Measurements from ENCODE around the gene LRRC75A. TPM values are rescaled to one million over a fixed set of nuclear protein-coding genes. Genes with fewer than 3 reads are reported as not detected.

The LRRC75A gene
- total and polyA plus RNA-seq, 2 of the 13 experiments (the other 11 are each of a cell fraction or from before 2014, with no cell fraction given), result 0.03 TPM; not detected in 1

DNA sequence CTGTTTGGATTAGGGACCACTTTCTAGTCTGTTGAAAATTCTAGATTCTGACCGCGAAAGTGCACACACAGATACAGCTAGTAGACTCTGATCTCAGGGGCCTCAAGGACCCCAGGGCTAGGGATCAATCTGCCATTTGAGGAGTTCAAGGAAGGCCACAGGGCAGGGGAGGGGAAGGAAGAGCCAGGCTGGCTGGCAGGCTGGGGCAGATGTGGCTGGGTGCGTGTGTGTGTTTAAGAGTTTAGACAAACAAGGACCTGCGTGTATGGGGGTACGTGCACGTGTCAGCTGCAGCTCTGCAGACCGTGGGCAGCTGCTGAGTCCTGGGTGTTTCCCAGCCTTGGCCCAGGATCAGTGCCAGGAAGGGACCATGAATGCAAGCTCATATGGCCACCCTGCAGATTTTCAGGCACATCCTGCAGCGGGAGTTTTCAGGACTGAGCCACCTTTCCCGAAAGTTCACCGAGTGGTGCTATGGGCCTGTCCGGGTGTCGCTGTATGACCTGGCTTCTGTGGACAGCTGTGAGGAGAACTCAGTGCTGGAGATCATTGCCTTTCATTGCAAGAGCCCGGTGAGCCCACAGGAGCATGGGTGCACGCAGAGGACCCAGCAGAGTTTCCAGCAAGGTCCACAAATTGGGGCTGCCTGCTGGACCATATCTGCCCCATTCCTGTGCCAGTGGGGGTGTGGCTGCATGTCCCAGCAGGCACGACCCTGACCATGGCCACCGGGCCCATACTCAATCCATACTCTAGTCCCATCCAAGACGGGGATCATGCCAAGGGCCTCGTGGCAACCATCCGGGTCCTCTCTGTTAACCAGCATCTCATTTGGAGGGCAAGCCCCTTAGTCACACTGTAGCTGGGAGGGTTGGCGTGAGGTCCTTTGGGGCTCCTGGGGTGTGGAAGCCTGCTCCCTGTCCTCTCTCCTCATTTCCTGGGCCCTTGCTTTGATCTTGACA is 66.0 kb downstream of the LRRC75A start (continued):
- TF ChIP-seq, protein P1, sequence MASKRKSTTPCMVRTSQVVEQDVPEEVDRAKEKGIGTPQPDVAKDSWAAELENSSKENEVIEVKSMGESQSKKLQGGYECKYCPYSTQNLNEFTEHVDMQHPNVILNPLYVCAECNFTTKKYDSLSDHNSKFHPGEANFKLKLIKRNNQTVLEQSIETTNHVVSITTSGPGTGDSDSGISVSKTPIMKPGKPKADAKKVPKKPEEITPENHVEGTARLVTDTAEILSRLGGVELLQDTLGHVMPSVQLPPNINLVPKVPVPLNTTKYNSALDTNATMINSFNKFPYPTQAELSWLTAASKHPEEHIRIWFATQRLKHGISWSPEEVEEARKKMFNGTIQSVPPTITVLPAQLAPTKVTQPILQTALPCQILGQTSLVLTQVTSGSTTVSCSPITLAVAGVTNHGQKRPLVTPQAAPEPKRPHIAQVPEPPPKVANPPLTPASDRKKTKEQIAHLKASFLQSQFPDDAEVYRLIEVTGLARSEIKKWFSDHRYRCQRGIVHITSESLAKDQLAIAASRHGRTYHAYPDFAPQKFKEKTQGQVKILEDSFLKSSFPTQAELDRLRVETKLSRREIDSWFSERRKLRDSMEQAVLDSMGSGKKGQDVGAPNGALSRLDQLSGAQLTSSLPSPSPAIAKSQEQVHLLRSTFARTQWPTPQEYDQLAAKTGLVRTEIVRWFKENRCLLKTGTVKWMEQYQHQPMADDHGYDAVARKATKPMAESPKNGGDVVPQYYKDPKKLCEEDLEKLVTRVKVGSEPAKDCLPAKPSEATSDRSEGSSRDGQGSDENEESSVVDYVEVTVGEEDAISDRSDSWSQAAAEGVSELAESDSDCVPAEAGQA (IDR thresholded peaks at IDR 0.05; ENCODE audit: low read depth), result no peak
- TF ChIP-seq, protein P1 (CRISPR knock-in tag; IDR thresholded peaks at IDR 0.05; ENCODE audit: borderline replicate concordance), result no peak
- no peak for TF ChIP-seq ZNF260 (CRISPR knock-in tag; IDR thresholded peaks at IDR 0.05; ENCODE audit: borderline replicate concordance, low read depth)
- TF ChIP-seq, protein P2, sequence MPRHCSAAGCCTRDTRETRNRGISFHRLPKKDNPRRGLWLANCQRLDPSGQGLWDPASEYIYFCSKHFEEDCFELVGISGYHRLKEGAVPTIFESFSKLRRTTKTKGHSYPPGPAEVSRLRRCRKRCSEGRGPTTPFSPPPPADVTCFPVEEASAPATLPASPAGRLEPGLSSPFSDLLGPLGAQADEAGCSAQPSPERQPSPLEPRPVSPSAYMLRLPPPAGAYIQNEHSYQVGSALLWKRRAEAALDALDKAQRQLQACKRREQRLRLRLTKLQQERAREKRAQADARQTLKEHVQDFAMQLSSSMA (CRISPR knock-in tag; IDR thresholded peaks at IDR 0.05), result no peak
- TF ChIP-seq, protein P3, sequence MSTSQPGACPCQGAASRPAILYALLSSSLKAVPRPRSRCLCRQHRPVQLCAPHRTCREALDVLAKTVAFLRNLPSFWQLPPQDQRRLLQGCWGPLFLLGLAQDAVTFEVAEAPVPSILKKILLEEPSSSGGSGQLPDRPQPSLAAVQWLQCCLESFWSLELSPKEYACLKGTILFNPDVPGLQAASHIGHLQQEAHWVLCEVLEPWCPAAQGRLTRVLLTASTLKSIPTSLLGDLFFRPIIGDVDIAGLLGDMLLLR (CRISPR knock-in tag; IDR thresholded peaks at IDR 0.05), result no peak
- TF ChIP-seq CENPX (CRISPR knock-in tag; IDR thresholded peaks at IDR 0.05), result no peak
- TF ChIP-seq SNRNP70 (IDR thresholded peaks at IDR 0.05; ENCODE audit: low read depth, low read length), result no peak
- TF ChIP-seq ZNF337 (CRISPR knock-in tag; IDR thresholded peaks at IDR 0.05; ENCODE audit: borderline replicate concordance, low read depth), result no peak
- TF ChIP-seq ZNF232 (CRISPR knock-in tag; IDR thresholded peaks at IDR 0.05; ENCODE audit: borderline replicate concordance), result 0 out of 2 replicates have a peak, but pooled peaks have one; percentile 32
- TF ChIP-seq HHEX (CRISPR knock-in tag; IDR thresholded peaks at IDR 0.05), result peak; percentile 54; the same call in 1 of the 2 replicates
- TF ChIP-seq, protein P4, sequence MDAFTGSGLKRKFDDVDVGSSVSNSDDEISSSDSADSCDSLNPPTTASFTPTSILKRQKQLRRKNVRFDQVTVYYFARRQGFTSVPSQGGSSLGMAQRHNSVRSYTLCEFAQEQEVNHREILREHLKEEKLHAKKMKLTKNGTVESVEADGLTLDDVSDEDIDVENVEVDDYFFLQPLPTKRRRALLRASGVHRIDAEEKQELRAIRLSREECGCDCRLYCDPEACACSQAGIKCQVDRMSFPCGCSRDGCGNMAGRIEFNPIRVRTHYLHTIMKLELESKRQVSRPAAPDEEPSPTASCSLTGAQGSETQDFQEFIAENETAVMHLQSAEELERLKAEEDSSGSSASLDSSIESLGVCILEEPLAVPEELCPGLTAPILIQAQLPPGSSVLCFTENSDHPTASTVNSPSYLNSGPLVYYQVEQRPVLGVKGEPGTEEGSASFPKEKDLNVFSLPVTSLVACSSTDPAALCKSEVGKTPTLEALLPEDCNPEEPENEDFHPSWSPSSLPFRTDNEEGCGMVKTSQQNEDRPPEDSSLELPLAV (CRISPR knock-in tag; conservative IDR thresholded peaks at IDR 0.05; ENCODE audit: low read depth), result no peak
- 0 out of 2 replicates have a peak, but pooled peaks have one; percentile 19 for TF ChIP-seq ZNF143 (CRISPR knock-in tag; IDR thresholded peaks at IDR 0.05)
- TF ChIP-seq ZBTB7B (CRISPR knock-in tag; IDR thresholded peaks at IDR 0.05), result peak; percentile 70
- TF ChIP-seq MYC (CRISPR knock-in tag; IDR thresholded peaks at IDR 0.05; ENCODE audit: borderline replicate concordance), result peak; percentile 79; the same call in 1 of the 2 replicates
- peak; percentile 92 for TF ChIP-seq ZBTB42 (CRISPR knock-in tag; IDR thresholded peaks at IDR 0.05)
- peak; percentile 100 for TF ChIP-seq ZSCAN25 (CRISPR knock-in tag; IDR thresholded peaks at IDR 0.05)
